GM19328 (cell line): Measurements from ENCODE around the gene EPN1.

ENCODE experiments used
- ATAC-seq: cut with Tn5 transposase; IDR thresholded peaks from one replicate; pipeline ENCODE4 v1.9.1; 2021; ENCODE audit warnings: mild to moderate bottlenecking, moderate library complexity; ENCODE audit not compliant: unreplicated experiment

Gene EPN1

GRCh38 chr19:55674841-55675660 is at the start of gene EPN1:
EPN1 (plus strand) TSS chr19:55675226; CDS start chr19:55678628, 3,402 bp downstream.
- ATAC-seq, result peak; percentile 70

DNA sequence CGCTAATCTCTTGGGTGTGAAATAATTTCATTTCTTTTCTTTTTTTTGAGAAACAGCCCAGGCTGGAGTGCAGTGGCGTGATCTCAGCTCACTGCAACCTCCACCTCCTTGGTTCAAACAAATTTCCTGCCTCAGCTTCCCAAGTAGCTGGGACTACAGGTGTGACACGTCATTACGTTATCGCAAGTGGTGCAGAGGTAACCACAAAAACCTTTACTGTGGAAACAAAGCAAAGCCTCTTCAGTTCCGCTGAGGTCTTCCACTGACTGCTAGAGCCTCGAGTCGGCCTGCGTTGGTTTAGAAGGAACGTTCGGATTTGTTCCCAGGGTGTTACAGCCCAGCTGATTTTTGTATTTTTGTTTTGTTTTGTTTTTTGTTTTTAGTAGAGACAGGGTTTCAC is 48.7 kb upstream of the EPN1 start:
- no peak for ATAC-seq

DNA sequence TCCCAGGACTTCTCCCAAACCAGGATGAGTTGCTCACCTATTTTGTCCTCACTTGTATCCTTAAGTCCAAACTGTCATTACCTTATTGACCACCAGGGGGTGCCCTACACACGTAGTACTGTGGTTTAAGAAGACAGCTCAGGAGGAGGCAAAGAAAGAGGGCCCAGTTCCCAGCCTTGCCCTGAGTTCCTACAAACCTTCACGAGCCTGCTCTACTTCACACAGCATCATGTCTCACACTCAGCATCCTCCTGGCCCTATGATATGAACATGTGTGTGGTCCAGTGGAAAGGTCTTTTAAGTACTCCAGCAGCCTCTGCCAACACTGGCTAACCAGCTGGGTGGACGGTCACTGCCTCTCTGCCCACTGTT is 42.6 kb upstream of the EPN1 start:
- ATAC-seq, result peak; percentile 47

GRCh38 chr19:55633861-55634260 is 41.2 kb upstream of the EPN1 start:
- no peak for ATAC-seq

GRCh38 chr19:55635334-55635717 is 39.7 kb upstream of the EPN1 start:
- no peak for ATAC-seq

GRCh38 chr19:55635856-55636440 is 39.1 kb upstream of the EPN1 start:
- no peak for ATAC-seq

GRCh38 chr19:55636723-55637122 is 38.3 kb upstream of the EPN1 start:
- no peak for ATAC-seq

DNA sequence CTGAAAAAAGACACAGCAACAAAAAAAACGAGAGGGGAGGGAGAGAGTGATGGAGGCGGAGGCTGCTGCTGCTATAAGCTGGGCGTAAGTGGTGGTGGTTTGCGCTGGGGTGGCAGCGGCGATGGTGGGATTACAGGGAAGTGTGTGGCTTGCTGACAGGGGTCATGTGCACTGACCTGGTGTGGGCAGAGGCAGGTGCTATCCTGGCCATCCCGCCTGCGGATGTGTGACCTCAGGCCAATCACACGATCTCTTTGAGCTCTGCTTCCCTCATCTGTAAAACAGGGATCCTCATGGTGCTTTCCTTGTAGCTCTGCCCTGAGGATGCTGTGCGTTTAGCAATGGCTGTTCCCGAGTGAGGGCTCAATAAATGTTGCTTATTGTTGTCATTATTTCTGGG is 37.5 kb upstream of the EPN1 start:
- ATAC-seq, result no peak

DNA sequence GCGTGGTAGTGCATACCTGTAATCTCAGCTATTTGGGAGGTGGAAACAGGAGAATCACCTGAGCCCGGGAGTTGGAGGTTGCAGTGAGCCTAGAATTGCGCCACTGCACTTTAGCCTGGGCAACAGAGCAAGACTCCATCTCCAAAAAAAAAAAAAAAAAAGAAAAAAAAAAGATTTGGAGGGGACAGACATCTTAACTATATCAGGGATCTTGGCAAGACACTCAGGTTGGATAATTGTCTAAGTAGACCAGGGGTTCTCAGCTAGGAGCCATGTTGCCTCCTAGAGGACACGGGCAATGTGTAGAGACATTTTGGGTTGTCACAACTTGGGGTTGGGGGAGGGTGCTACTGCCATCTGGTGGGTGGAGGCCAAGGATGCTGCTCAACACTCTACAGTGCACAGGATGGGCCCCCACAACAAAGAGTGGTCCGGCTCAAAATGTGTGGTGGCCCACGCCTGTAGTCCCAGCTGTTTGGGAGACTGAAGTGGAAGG is 36.1 kb upstream of the EPN1 start:
- no peak for ATAC-seq

GRCh38 chr19:55640043-55640576 is 34.9 kb upstream of the EPN1 start:
- no peak for ATAC-seq

- ATAC-seq, result no peak
Measured at GRCh38 chr19:55640577-55641425, 34.2 kb upstream of the EPN1 start, which contains the start of gene ZNF580. ZNF580 (plus strand) TSS chr19:55641002; CDS start chr19:55642509, 1,507 bp downstream.

DNA sequence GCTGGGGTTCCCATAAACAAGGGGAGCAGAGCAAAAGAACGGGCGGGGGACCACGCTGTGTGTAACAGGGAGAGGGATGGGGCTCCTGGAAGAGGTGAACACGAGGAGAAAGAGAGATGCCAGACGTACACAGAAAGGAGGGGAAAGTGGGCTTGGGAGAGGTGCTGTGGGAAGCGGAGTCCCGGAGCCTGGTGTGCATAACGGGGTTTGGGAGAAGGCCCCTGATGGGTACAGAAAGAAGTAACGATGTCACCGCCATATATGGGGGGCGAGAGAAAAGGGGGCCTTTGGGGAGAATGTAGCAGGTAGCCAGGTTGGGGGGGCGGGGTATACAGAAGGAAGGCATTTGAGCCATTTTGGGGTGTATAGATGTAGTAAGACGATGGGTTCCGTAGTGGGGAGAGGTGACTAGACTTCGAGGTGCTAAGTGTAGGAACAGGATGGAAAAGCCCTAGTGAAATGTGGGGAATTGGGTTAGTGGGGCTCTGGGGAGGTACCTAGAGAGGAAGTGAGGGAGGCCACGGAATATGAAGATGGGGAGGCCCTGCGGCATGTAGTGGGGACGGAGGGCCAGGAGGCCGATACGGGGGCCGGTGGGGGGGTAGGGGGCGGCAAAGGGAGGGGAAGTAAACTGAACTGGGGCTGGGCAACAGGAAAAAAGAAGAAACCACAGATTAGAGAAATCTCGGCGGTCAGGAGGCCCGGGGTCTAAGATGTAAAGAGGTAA is 33.4 kb upstream of the EPN1 start:
- ATAC-seq, result no peak

DNA sequence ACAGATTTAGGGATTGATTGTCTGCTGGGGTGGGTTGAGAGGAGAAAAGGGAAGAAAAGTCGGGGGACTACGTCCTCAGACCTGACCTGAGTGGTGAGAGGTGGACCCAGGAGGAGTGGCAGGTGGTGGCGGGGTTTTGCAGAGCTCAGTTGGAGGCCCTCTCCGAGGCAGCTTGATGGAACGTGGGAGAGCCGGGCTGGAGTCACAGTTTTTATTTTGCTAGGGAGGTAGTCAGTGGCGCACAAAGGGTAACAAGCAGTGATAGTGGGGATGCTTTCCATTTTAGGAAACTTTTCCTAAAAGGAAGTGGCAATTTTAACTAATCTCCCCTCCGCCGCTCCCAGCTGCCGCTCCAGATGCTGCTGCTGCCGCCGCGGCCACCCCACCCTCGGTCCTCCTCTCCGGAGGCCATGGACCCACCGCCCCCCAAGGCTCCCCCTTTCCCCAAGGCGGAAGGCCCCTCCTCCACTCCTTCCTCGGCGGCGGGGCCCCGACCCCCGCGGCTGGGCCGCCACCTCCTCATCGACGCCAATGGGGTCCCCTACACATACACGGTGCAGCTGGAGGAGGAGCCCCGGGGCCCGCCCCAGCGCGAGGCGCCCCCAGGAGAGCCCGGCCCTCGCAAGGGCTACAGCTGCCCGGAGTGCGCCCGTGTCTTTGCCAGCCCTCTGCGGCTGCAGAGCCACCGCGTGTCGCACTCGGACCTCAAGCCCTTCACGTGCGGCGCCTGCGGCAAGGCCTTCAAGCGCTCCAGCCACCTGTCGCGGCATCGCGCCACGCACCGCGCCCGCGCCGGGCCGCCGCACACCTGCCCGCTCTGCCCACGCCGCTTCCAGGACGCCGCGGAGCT is 32.6 kb upstream of the EPN1 start:
- no peak for ATAC-seq

GRCh38 chr19:55643003-55643886 is 31.8 kb upstream of the EPN1 start, which contains the start of gene ZNF581:
ZNF581 (plus strand) TSS chr19:55643649; CDS start chr19:55644572, 923 bp downstream.
- no peak for ATAC-seq

- ATAC-seq, result no peak
Measured at GRCh38 chr19:55643887-55644176, 31.2 kb upstream of the EPN1 start.

DNA sequence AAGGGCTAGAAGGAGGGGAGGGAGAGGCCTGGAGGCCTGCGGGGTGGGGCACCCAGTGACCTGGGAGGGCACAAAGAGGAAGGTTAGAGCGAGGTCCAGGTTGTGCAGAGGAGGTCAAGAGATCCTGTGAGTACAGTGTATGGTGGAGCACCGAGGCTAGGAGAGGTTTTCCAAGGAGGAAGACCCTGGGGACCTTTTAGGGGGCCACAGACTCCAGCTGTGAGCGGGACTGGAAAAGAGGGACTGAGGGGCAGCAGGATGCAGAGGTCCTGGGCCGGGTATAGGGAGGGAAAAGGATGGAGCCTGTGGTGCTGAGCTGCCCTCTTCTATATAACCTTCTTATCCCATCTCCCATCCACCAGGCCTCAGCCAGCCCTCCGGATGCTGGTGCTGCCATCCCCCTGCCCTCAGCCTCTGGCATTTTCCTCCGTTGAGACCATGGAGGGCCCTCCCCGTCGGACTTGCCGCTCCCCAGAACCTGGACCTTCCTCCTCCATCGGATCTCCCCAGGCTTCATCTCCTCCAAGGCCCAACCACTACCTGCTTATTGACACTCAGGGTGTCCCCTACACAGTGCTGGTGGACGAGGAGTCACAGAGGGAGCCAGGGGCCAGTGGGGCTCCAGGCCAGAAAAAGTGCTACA is 30.7 kb upstream of the EPN1 start:
- ATAC-seq, result no peak

DNA sequence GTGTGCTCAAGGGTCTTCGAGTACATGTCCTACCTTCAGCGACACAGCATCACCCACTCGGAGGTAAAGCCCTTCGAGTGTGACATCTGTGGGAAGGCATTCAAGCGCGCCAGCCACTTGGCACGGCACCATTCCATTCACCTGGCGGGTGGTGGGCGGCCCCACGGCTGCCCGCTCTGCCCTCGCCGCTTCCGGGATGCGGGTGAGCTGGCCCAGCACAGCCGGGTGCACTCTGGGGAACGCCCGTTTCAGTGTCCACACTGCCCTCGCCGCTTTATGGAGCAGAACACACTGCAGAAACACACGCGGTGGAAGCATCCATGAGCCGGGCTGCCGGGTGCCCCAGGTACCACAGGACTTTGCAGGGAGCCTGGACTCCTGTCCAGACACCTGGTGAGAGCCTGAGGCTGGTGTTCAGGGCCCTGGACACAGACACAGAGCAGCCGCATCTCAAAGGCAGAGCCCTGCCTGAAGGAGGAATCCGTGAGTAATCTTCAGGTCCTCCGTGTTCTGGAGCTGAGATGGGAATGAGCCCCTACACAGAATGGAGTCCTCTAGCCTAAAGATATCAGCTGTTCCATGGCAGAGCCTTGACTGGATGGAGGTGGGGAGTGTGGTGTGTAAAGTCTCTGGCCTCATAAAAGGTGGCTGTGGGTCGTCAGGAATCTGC is 30.0 kb upstream of the EPN1 start:
- ATAC-seq, result no peak

DNA sequence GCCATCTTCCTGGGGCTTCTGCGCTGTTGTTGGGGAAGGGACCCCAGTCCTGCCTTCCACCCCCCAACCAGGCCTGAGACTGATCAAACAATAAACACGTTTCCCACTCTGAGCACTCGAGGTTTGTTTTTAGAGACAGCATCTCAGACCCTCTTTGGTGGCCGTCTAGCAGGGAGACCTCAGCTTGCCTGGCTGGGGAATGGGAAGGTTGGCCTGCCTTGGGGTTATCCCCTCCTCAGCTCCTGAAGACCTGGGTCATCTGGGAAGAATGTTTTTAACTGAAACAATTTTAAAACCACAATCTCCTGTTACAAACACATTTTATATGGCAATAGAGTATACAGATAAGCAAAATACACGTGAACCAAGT is 29.5 kb upstream of the EPN1 start:
- no peak for ATAC-seq
